Muscle of arm (tissue), 14 donors: ENCODE results near the gene MRM2. TPM values are rescaled to one million over a fixed set of nuclear protein-coding genes. Genes with fewer than 3 reads are reported as not detected.

ENCODE experiments used
- DNase-seq: peaks from one replicate; pipeline ENCODE4 v3.0.0-alpha.2; 2013
- long read RNA-seq, 11 donors: transcript quantifications; one replicate each; lab custom pipeline, GENCODE V29; 2026
- polyA plus RNA-seq, 12 donors: library from polyadenylated mRNA; unstranded; fragments of 120-200 nt; gene quantifications; one replicate each; pipeline ENCODE4 v1.2.1, GENCODE V29; 2013; ENCODE audit not compliant: insufficient read length in 12 of 12

MRM2 gene
- polyA plus RNA-seq: 10 to 100 TPM in 11 of 12 donors, not detected in 1; 19.4 to 32.7 (median 24.6) TPM
- long read RNA-seq, donor 1, transcript MRM2-201 (3 exons, 1,601 nt): major isoform, 8 of 15 reads
- long read RNA-seq, donor 1, partial matches to known transcripts: 6 of 15 reads
- long read RNA-seq, donor 1, other reads (novel, unspliced or antisense): 0 of 15 reads
- long read RNA-seq, donor 2, transcript MRM2-201 (3 exons, 1,601 nt): major isoform, 7 of 27 reads
- long read RNA-seq, donor 2, partial matches to known transcripts: 17 of 27 reads
- long read RNA-seq, donor 2, other reads (novel, unspliced or antisense): 0 of 27 reads
- long read RNA-seq, donor 3, partial matches to known transcripts: 0 of 3 reads
- long read RNA-seq, donor 3, other reads (novel, unspliced or antisense): 0 of 3 reads
- long read RNA-seq, donor 4, partial matches to known transcripts: 0 of 2 reads
- long read RNA-seq, donor 4, other reads (novel, unspliced or antisense): 0 of 2 reads
- long read RNA-seq, donor 5, partial matches to known transcripts: 46 of 78 reads
- long read RNA-seq, donor 5, other reads (novel, unspliced or antisense): 24 of 78 reads
- long read RNA-seq, donor 6, partial matches to known transcripts: 0 of 1 reads
- long read RNA-seq, donor 6, other reads (novel, unspliced or antisense): 0 of 1 reads
- long read RNA-seq, donor 7, partial matches to known transcripts: 0 of 3 reads
- long read RNA-seq, donor 7, other reads (novel, unspliced or antisense): 0 of 3 reads
- long read RNA-seq, donor 8, partial matches to known transcripts: 0 of 3 reads
- long read RNA-seq, donor 8, other reads (novel, unspliced or antisense): 0 of 3 reads
- long read RNA-seq, donor 9, transcript MRM2-201 (3 exons, 1,601 nt): major isoform, 5 of 6 reads
- long read RNA-seq, donor 9, partial matches to known transcripts: 0 of 6 reads
- long read RNA-seq, donor 9, other reads (novel, unspliced or antisense): 0 of 6 reads
- long read RNA-seq, donor 10, partial matches to known transcripts: 0 of 3 reads
- long read RNA-seq, donor 10, other reads (novel, unspliced or antisense): 0 of 3 reads
- long read RNA-seq, donor 11, partial matches to known transcripts: 10 of 21 reads
- long read RNA-seq, donor 11, other reads (novel, unspliced or antisense): 10 of 21 reads

DNA sequence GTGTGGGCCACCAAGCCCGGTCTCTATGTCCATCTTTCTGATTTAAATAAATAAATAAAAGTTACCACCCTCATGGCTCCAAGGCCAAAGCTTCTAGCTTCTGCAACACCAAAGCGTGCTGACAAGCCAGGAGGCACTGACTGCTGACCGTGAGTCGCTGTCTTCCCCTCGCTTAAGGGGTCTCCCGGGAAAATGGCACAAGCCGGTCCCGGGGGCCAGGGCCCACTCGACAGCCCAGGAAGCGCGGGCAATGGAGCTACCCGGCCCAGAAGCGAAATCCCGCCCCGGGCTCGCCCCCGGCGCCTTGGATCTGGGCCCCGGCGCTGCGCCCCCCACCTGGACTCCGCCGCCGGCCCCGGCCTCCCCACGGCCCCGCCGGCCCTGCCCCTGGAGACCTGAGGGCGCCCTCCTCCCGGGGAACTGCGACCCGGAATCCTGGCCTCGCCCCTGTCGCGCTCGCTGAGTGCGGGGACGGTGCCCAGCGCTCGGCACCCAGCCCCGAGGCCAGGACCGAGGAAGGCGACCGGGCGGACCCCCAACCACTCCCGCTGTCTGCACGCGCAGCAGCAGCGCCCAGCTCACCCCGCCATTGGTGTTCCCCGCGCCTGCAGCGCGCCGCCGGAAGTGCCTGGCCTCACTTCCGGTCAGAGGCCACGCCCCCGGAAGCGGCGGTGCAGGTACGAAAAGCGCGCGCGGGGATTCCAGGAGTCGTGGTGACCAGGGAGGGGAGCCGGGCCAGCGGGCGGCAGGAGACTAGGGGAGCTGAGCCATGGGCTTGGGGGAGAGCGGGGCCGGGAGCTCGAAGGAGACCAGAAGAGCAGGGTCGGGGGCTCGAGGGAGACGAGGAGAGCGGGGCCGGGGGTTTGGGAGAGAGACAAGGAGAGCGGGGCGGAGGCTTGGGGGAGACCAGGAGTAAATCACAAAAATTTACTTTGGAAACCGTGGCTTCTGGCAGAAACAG lies at the start of gene MRM2, which contains the start of gene NUDT1:
TSS of gene MRM2 (minus strand) at position 626 of the 961 bp plus-strand sequence. CDS start at position 590, 36 bp downstream.
TSS of gene NUDT1 (plus strand) at position 647 of the 961 bp plus-strand sequence. CDS start 2,349 bp downstream, outside the sequence.
- peak; percentile 81 for DNase-seq

DNA sequence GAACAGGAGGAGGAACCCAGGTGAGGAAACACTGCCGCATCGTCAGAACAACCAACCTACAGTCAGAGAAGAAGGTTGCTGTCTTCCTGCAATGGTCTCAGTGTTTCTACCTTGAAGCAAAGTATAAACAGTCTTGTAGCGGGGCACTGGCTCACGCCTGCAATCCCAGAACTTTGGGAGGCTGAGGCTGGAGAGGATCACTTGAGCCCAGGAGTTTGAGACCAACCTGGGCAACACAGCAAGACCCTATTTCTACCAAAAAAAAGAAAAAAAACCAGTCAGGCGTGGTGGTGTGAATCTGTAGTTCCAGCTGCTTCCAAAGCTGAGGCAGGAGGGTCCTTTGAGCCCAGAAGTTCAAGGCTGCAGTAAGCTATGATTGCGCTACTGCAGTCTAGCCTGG lies 48.9 kb upstream of the MRM2 start:
- DNase-seq: no peak

DNA sequence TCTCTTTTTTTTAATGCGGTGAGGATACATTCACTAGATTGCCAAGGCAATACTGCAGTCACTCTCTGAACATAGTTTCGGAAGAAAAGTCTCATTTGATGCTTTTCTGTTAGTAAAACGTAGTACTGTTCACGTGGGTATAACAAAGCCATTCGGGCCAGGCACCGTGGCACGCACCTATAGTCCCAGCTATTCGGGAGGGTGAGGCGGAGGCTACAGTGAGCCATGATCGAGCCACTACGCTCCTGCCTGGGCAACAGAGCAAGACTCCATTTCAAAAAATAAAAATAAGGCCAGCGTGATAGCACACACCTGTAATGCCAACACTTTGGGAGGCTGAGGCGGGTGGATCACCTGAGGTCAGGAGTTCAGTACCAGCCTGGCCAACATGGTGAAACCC lies 47.6 kb upstream of the MRM2 start:
- DNase-seq: no peak

DNA sequence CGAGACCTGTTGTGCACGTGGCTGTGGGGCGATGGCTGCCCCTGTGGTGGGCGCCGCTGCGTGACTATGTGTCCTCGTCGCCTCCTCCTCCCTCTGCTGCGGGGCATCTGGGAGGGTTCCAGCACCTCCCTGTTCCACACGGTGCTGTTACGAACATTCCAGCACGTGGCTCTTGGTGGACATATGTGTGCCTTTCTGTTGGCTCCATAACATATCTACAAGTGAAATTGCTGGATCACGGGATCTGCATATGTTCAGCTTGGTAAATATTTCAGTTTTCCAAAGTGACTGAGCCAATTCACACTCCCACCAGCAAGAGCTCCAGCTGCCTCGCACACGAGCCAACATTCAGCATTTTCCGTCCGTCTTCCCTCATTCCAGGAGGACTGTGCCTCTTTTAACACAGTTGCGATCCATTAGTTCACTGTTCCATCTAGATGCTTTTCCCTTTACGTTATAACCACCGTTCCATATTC lies 47.1 kb upstream of the MRM2 start:
- DNase-seq: peak; percentile 94

DNA sequence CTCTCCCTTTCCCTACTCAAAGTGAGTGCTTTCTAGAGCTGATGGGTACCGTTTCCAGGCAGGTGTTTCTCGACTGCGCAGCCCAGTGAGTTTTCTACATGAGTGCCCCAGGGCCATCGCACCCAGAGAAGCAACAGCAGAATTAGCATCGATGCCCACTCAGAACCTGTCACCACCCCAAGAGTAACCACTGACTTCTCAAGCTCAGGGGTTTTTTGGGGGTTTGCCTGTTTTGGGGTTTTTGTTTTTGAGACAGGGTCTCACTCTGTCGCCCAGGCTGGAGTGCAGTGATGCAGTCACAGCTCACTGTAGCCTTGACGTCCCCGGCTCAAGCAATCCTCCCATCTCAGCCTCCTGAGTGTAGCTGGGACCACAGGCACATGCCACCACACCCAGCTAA lies 46.5 kb upstream of the MRM2 start:
- no peak for DNase-seq

DNA sequence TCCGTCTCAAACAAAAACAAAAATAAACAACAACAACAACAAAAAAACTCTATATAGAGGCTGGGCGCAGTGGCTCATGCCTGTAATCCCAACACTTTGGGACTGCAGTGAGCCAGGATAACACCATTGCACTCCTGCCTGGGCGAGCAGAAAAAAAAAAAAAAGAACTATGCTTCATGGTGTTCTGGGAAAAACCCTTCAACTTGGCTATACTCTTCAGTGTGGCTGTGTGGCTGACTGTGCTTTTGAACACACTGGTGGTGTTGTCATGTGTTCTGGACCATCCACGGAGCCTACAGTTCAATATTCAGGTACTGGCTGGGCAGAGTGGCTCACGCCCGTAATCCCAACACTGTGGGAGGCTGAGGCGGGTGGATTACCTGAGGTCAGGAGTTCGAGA lies 45.7 kb upstream of the MRM2 start:
- DNase-seq: no peak

DNA sequence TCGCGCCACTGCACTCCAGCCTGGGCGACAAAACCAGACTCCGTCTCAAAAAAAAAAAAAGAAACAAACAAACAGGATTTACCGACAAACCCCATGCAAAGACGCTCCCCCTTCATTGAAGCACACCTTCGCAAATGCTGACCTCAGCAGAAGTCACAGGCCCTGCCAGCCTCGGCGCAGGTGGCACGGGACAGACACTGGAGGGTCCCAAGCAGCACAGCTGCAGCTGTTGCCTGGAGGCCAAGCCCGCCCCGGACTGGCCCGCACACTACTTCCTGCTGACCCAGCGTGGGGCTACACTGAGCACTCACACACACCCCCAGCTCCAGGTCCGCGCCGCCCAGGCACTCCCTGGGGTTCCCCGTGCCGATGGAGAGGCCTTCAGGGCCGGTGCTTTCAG lies 41.1 kb upstream of the MRM2 start:
- no peak for DNase-seq

DNA sequence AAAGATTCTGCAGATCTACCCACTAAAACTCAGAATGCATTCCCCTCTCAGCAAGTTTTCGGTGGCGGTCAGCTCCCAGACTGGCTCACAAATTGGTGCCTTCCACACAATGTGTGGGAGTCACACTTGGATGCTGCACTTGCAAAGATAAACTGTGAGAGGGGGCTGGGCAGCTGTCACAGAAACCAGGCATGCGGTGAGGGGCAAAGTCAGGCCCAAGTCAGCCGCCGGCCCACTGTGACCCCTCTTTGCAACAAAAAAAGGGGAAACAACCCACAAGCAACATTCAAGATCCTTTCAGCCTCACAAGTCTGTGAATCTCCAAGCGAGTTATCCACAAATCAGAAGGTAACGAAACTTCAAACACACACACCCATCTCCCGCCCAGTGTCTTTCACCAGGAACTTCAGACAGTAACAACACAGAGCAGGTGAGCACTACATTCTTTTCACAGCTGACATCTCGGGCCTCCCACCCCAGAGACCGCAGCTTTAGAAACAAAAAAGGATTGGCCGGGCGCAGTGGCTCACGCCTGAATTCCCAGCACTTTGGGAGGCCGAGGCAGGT lies 40.3 kb upstream of the MRM2 start:
- DNase-seq: no peak

DNA sequence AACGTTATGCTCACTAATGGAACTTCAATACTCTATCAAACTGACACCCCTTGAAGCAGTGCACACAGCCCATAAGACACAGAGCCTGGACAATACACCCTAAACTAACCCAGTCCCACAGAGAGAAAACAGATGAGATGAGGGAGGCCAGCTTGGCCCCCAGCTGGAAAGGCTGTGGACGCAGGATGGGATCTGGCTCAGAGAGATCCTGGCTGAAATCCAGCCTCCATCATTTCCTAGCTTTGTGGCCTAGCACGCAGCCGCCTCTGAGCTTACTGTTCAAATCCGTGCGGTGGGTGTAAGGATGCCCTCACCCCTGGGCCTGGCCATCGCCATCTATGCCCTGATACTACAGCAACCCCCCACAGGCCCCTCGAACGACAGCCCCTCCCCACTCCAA lies 39.5 kb upstream of the MRM2 start:
- peak; percentile 84 for DNase-seq

DNA sequence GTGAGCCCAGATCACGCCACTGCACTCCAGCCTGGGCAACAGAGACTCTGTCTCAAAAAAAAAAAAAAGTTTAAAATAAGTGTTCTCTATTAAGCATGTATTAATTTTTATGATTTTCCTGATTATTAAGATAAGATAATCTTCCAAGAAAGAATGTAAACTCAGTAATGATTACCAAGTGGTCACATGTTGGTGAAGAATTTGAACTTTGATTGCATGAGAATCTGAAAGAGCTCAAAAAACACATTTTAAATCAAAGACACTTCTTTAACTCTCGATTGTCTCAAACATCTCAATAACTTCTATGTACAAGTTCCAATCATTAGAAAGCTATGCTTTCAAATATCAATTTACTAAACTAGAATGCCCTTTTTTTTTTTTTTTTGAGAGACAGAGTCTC lies 38.4 kb upstream of the MRM2 start:
- no peak for DNase-seq

DNA sequence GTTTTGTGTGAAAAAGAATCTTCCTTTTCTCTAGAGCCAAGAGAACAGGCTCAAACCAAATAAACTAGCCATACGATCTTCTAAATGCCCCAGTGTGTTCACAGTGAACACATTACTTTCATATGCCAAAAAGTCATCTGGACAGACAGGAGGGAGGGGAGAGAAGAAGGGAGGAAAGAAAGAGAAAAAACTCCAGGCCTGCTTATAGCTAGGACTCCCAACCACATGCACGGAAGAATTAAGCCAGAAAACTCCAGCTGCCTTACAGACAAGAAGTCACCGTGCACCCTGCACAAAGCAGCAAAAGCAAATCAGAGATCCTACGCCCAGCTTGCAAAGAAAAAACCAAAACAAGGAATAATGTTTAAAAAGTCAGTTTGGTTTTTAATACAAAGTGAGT lies 37.9 kb upstream of the MRM2 start:
- DNase-seq: peak; percentile 85

DNA sequence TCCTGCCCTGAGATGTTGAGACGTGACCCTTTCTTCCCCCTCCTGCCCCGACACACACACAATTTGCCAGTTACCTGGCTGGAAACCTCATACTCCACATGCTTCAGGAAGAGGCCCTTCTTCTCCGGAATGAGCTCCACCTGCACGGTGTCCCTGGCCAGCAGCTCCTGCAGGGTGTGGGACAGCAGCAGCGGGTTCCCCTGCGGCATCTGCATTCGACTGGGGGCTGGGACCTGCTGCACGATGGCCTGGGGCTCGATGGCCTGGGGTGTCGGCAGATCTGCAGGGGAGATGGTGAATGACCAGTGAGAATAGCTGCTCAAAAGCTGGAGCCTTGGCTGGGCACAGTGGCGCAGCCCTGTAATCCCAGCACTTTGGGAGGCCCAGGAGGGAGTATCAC lies 36.0 kb upstream of the MRM2 start:
- no peak for DNase-seq

DNA sequence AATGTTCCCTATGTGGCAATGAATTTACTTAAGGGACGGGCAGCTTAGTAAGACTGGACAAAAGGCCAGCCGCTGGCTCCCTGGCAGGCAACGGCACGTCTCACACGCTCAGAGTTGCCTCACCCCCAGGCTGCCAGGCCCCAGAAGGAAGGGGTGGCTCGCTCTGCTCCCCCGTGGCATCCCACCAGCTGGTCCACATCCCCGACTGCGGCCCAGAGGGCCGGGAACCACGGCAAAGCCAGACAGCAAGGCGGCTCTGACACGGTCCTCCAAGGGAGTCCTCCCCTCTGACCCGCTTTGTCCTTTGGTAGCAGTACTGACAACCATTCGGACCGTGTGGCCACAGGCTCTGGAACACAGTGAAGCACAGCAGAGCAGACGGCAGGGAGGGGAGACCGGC lies 34.1 kb upstream of the MRM2 start:
- DNase-seq: no peak

DNA sequence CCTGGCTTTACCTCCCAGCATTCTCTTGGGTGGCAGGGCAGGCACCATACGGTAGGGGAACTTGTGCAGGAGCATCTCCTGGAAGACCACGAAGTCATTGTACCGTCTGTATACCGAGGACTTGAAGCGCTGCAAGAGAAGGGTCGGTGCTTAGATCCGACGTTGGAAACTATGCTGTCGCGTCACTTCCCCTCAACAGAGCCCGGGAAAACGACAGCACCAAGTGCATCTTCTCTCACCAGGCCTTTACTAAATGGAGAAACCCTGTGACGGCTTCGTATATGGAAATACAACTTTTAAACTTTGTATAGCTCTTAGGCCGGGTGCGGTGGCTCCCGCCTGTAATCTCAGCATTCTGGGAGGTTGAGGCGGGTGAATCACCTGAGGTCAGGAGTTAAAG lies 33.1 kb upstream of the MRM2 start:
- DNase-seq: no peak

DNA sequence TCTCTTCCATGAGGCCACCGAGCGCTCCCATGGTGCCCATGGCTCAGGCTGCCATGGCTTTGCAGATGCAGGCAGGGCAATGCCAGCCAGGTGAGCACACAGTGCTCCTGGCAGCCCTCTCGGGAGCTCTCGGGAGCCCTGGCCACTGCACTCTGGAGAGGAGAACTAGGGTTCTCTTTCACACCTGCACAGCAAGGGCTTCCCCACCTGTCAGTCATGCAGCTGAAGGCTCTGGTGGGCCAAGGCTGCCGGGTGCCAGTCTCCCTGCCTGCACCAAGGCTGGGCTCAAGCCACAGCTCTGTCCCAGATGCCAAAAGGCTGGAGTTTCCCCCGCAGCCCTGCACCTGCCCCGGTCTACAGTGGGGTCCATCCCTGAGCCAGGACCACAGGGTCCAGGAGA lies 32.7 kb upstream of the MRM2 start:
- no peak for DNase-seq

DNA sequence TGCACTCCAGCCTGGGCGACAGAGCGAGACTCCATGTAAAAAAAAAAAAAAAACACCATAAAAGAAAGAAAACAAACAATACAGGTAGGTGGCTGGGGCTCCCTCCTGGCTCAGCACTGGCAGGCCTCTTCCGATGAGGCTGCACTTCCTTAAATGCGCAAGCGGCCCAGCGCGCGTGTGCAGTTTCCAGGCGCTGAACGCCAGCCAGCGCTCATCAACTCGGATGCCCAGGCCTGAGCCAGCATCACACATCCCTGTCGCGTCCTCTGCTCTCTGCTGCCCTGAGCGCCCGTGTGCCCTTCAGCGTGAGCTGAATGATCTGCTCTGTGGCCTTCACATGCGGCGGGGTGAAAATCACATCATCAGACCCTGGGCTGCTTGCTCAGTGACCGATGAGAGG lies 31.9 kb upstream of the MRM2 start:
- no peak for DNase-seq

DNA sequence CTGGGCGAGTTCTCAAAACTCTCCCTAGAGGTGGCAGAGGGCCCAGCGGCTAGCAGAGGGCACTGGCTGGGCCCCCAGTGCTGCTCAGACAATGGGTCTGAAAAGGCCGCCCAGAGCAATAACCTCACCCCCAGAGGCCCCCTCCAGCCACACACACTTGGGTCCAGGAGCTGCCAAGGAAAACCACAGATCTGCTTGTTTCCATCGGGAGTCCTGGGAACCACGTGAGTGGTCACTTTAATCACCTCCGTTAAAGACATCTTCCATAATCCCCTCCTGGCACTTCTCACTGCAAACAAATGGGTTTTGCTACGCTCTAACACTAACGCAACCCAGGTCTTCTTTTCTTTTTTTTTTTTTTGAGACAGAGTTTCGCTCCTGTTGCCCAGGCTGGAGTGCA lies 30.0 kb upstream of the MRM2 start:
- no peak for DNase-seq

DNA sequence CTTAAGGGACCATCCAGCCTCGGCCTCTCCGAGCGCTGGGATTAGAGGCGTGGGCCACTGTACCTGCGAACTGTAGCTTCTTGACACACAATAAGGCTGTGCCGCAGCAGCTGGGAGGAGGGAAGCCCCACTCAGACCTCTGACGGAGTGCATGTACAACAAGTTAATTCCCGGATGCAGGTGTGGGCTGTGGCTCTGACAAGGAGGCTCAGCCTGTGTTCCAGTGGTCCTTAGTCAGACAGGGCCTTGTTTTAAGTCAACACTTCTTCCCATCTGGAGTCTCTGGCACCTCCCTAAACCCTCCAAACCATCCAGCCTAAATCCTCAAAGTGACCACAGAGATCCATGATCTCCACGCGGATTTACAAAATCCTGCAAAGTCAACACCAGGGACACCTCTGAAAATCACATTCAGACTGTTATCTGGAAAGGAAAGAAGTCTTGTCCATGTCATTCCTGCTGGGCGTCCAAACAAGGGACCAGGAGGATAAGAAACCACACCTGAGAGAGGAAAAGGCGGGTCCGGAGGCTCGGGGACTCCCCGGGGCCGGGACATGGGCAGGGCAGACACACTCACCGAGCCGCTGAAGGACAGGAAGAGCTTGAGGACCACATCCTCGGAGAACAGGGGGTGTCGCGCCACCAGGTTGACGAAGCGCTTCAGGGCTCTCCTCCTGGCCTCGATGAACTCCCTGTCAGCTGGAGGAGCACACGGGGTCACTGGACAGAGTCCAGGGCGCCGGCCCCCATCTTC lies 29.4 kb upstream of the MRM2 start:
- DNase-seq: no peak

DNA sequence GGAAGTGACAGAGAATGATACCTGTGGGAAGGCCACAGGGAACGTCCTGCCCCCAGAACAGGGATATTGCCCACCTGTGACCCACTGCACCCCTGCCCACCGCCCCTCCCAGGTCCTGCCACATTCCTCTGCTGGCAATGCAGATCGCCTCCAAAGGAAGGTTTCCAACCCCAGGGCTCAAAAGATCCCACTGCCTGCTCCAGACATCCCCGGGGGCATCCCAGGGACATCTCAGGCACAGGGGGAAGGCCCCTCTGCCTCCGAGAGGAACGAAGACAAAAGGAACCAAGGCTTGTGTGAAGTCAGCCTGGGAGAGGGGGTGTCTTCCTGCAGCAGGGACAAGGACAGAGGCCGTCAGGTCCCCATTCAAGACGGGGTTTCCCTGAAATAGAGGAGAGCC lies 28.5 kb upstream of the MRM2 start:
- DNase-seq: no peak

DNA sequence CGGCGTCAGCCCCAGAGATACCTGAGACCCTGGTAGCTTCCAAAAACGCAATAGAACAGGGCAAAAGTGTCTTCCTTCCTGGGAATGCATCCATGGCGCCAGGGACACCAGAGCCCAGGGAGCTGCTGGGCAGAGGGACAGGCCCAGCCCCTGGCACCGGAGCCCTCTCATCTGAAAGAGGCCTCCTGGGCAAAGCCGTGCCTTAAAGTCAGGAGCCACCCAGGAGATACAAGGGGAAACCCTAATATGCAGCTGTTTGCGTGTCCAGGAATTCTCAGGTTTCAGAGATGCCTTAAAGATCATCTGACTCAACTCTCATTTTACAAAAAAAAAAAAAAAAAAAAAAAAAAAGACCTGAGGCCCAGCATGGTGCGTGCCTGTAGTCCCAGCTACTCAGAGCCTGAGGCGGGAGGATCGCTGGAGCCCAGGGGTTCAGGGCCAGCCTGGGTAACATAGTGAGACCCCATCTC lies 28.0 kb upstream of the MRM2 start:
- no peak for DNase-seq
